Spleen (tissue), 7 donors: ENCODE data around the gene WDR55.

Experiments
- CTCF ChIP-seq, 11 experiments: fragments of 200-600 bp in 7 of 11; fragments of 450-650 bp in 4 of 11; sonication (generic) in 4 of 11; IDR thresholded peaks in 8 of 11; conservative IDR thresholded peaks in 3 of 11; 1 replicate in 7 of 11; 2 replicates in 4 of 11; pipeline versions ENCODE4 v1.4.0 to v1.8.0; 2016 to 2021; ENCODE audit warnings: antibody characterized with exemption in 11 of 11, inconsistent platforms in 4 of 11, mild to moderate bottlenecking in 1 of 11
- POLR2A ChIP-seq, 3 donors: fragments of 450-650 bp; IDR thresholded peaks; one replicate each; pipeline ENCODE4 v1.5.1; 2017; ENCODE audit warnings: antibody characterized with exemption in 3 of 3, mild to moderate bottlenecking in 1 of 3
- donor health status: DM: no; HTN: no; CAD: no; lungs with moderate emphysema.
- donor health status: DM: no; HTN: no; CAD: no.
- donor health status: DM: no; HTN: no; CAD: no.

GRCh38 chr5:140642718-140643117 is 22.0 kb upstream of the WDR55 start:
- TF ChIP-seq POLR2A (IDR thresholded peaks at IDR 0.05) (no peak), CTCF (IDR thresholded peaks at IDR 0.05 in 8 of 11, conservative IDR thresholded peaks at IDR 0.05 in 3 of 11) (no peak)
